Gastrocnemius medialis (tissue), 4 donors: ENCODE results near the gene HHLA2. TPM values are rescaled to one million over a fixed set of nuclear protein-coding genes. Genes with fewer than 3 reads are reported as not detected.
"Not testable (repeated sequence)": the region's sequence is repeated elsewhere in the genome, so short reads cannot be mapped to it uniquely, and the experiment has no call there.

Source experiments
- ATAC-seq, 2 donors: fragments of 150-250 bp; one replicate each; pipeline ENCODE4 v1.9.1; 2016
- DNase-seq, 2 donors: peaks; one replicate each; pipeline ENCODE4 v3.0.0-alpha.2; 2019
- H3K27ac ChIP-seq, 4 donors: fragments of 200-600 bp; sonication (generic); 1 replicate in 1 of 4; 2 replicates in 3 of 4; pipeline ENCODE4 v1.5.1; 2016 to 2018; ENCODE audit warnings: mild to moderate bottlenecking in 2 of 4, moderate library complexity in 1 of 4
- H3K27me3 ChIP-seq, 3 donors: fragments of 200-600 bp; sonication (generic) in 2 of 3; 1 replicate in 1 of 3; 2 replicates in 2 of 3; pipeline versions ENCODE4 v1.5.1 to v1.6.0; 2016 to 2019; ENCODE audit warnings: mild to moderate bottlenecking in 1 of 3, moderate library complexity in 1 of 3
- H3K36me3 ChIP-seq, 2 donors: fragments of 200-600 bp; sonication (generic) in 1 of 2; one replicate each; pipeline ENCODE4 v1.5.1; 2017 to 2018
- H3K4me1 ChIP-seq, 2 donors: fragments of 200-600 bp; sonication (generic) in 1 of 2; one replicate each; pipeline ENCODE4 v1.5.1; 2016 to 2017; ENCODE audit warnings: mild to moderate bottlenecking in 2 of 2
- H3K4me3 ChIP-seq, 4 donors: fragments of 200-600 bp; sonication (generic) in 3 of 4; 1 replicate in 1 of 4; 2 replicates in 3 of 4; pipeline ENCODE4 v1.5.1; 2016 to 2019; ENCODE audit warnings: mild to moderate bottlenecking in 2 of 4
- H3K9me3 ChIP-seq, 3 donors: fragments of 200-600 bp; sonication (generic) in 2 of 3; 1 replicate in 1 of 3; 2 replicates in 2 of 3; pipeline ENCODE4 v1.5.1; 2016 to 2019
- CTCF ChIP-seq, 5 experiments: fragments of 450-650 bp in 3 of 5; fragments of 200-600 bp in 2 of 5; sonication (generic) in 2 of 5; IDR thresholded peaks in 4 of 5; conservative IDR thresholded peaks in 1 of 5; 1 replicate in 4 of 5; 2 replicates in 1 of 5; pipeline ENCODE4 v1.5.1; 2016 to 2019; ENCODE audit warnings: antibody characterized with exemption in 5 of 5, mild to moderate bottlenecking in 3 of 5, moderate library complexity in 3 of 5
- POLR2A ChIP-seq, 2 donors: fragments of 450-650 bp; IDR thresholded peaks; one replicate each; pipeline ENCODE4 v1.6.1; 2017; ENCODE audit warnings: antibody characterized with exemption in 2 of 2, mild to moderate bottlenecking in 2 of 2, moderate library complexity in 2 of 2
- in situ Hi-C, 4 donors: fragments of 200-750 bp; cut with MboI; loops; one replicate each; pipeline versions ENCODE4 v1.15.0 to v1.8.0; 2017; ENCODE audit warnings: low sequenced_read_pairs in 4 of 4
- intact Hi-C: fragments of 100-400 bp; cut with DNase I; formaldehyde crosslinking; loops from one replicate; pipeline ENCODE4 v1.15.1; 2023; ENCODE audit warnings: low total_unique reads
- total RNA-seq, 4 donors: library from RNA; depleted of rRNA; stranded (reverse); fragments of >200 nt; gene quantifications; one replicate each; pipeline versions ENCODE4 v1.1.0 to v1.2.3, GENCODE V29; 2016

The HHLA2 gene
- total RNA-seq, 4 donors from 2014 or later, result 0.49 TPM; not detected in 3

- Histone ChIP-seq H3K27me3 (no peaks in the 10 kb centered on the region), H3K36me3 (no peaks in the 10 kb centered on the region), H3K9me3 (no peaks in the 10 kb centered on the region), H3K4me3 (no peak overlapping the region), H3K27ac (no peak overlapping the region), H3K4me1 (no peaks in the 10 kb centered on the region)
- in situ Hi-C loops, result no loop called here
- ATAC-seq (no peak), DNase-seq (no peak)
- TF ChIP-seq CTCF (IDR thresholded peaks at IDR 0.05 in 4 of 5, conservative IDR thresholded peaks at IDR 0.05 in 1 of 5) (no peak), POLR2A (IDR thresholded peaks at IDR 0.05) (no peak)
- intact Hi-C loops, result no loop called here
These were observed 41.2 kb upstream of the HHLA2 start for GRCh38 chr3:108255131-108255530.

DNA sequence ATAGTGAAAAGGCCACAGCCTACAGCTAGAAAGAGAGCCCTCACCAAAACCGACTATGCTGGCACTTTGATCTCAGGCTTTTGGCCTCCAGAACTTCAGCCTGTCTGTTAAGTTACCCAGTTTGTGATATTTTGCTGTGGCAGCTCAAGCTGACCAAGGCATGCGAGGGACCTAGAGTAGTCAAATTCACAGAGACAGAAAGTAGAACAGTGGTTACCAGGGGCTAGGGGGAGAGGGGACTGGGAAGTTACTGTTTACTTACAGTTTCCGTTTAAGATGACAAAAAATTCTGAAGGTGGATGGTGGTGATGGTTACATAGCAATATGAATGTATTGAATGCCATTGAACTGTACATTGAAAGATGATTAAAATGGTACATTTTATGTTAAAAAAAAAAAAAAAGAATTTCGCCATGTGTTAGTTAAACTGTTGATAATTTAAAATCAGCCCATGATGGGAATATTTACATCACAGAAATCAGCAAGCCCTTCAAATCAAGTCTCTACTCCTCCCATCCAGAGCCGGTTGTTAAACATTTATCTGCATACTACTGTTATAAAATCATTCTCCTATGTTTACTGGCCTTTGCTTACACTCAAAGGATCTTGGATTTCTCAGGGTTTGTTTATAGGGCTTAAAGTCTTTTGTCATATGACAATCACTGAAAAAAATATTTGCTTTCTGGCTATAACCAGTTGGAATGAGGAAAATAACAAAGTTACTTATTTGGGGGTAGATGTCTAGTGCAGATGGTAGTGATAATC lies 31.6 kb upstream of the HHLA2 start:
- ATAC-seq, DNase-seq, in situ Hi-C loops, H3K36me3 ChIP-seq, H3K9me3 ChIP-seq, H3K27ac ChIP-seq, H3K27me3 ChIP-seq, intact Hi-C loops, H3K4me3 ChIP-seq, H3K4me1 ChIP-seq: not testable (repeated sequence)

GRCh38 chr3:108268235-108268634 lies 28.1 kb upstream of the HHLA2 start:
- H3K4me3 ChIP-seq, intact Hi-C loops, ATAC-seq, DNase-seq, H3K4me1 ChIP-seq, in situ Hi-C loops, H3K36me3 ChIP-seq, H3K9me3 ChIP-seq, H3K27me3 ChIP-seq, H3K27ac ChIP-seq: not testable (repeated sequence)

GRCh38 chr3:108271626-108272025 lies 24.7 kb upstream of the HHLA2 start:
- Histone ChIP-seq H3K9me3 (no peaks in the 10 kb centered on the region), H3K36me3 (no peaks in the 10 kb centered on the region), H3K27ac (no peak overlapping the region), H3K4me1 (no peaks in the 10 kb centered on the region), H3K27me3 (no peaks in the 10 kb centered on the region), H3K4me3 (no peak overlapping the region)
- TF ChIP-seq CTCF (IDR thresholded peaks at IDR 0.05 in 4 of 5, conservative IDR thresholded peaks at IDR 0.05 in 1 of 5) (no peak), POLR2A (IDR thresholded peaks at IDR 0.05) (no peak)
- ATAC-seq (no peak), DNase-seq (no peak)
- in situ Hi-C loops (no loop called here), intact Hi-C loops (no loop called here)

- in situ Hi-C loops, H3K9me3 ChIP-seq, H3K4me3 ChIP-seq, ATAC-seq, H3K27me3 ChIP-seq, intact Hi-C loops, DNase-seq, H3K4me1 ChIP-seq, H3K27ac ChIP-seq, H3K36me3 ChIP-seq: not testable (repeated sequence)
These were observed 17.3 kb upstream of the HHLA2 start for GRCh38 chr3:108279066-108279465.

- Histone ChIP-seq H3K27ac (no peak overlapping the region), H3K36me3 (no peaks in the 10 kb centered on the region), H3K4me3 (no peak overlapping the region), H3K4me1 (no peaks in the 10 kb centered on the region), H3K27me3 (no peaks in the 10 kb centered on the region), H3K9me3 (no peaks in the 10 kb centered on the region)
- TF ChIP-seq CTCF (IDR thresholded peaks at IDR 0.05 in 4 of 5, conservative IDR thresholded peaks at IDR 0.05 in 1 of 5) (no peak), POLR2A (IDR thresholded peaks at IDR 0.05) (no peak)
- ATAC-seq, result no peak
- in situ Hi-C loops (no loop called here), intact Hi-C loops (no loop called here)
- DNase-seq, result no peak
These were observed 15.9 kb upstream of the HHLA2 start for GRCh38 chr3:108280476-108280875.
